Hepatic stellate cell (primary cell): ENCODE results near the gene GNG7.
"Not testable (repeated sequence)": the region's sequence is repeated elsewhere in the genome, so short reads cannot be mapped to it uniquely, and the experiment has no call there.

ENCODE experiments used
- DNase-seq: peaks from one replicate; pipeline ENCODE4 v3.0.0; 2011; ENCODE audit warnings: low spot score

The GNG7 gene

DNA sequence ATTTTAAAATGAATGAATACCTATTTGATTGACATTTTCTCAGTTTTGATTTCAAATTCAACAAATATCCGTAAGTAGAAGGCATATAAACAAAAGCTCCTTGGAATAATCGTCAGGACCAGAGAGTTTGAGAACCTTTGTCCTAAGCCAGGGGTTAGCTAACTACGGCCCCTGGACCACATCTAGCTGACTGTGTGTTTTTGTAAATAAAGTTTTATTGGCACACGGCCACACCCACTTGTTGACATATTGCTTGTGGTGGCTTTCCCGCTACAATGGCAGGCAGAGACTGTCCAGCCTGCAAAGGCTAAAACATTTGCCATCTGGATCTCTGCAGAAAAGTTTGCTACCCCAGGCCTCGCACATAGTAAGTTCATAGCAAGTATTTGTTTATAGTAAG lies 83.4 kb downstream of the GNG7 start:
- DNase-seq, result no peak

DNA sequence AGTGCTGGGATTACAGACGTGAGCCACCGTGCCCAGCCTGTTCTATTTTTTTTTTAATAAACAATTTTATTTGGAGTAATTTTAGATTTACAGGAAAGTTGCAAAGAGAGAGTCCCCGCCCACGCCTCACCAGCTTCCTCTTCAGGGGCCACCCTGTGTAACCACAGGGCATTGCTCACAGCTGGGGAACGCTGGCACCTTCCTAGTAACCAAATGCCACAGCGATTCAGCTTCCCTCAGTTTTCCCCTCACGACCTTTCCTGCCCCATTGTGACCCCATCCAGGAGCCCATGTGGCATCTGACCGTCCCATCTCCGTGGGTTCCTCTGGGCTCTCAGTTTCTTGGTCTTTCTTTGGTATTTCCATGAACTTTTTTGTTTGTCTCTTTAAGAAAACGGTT lies 83.9 kb downstream of the GNG7 start:
- no peak for DNase-seq

DNA sequence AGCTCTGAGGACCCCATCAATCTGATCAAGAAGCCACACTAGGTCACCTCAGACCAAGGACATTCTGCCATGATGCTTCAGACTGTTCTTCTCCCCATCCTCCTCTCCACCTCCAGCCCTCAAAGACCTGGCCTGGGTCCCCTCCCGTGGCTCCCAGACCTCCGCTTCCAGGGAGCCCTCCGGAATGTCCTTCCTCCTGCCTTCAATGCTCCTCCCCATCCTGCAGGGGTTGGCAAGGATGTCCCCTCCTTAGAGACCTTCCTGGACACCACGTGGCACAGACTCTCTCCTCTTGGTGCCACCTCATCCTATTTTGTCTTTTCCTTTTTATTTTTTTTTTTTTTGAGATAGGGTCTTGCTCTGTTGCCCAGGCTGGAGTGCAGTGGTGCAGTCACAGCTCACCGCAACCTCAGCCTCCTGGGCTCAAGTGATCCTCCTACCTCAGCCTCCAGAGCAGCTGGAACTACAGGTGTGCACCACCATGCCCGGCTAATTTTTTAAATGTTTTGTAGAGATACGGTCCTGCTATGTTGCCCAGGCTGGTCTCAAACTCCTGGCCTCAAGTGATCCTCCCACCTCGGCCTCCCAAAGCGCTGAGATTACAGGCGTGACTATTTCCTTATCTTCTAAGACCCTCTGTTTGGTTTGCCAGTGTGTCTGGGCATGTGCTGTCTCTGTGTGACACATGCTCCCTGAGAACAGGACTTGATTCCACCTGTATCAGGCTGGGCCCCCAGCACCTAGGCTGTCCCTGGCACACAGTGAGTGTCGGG lies 84.9 kb downstream of the GNG7 start:
- no peak for DNase-seq

DNA sequence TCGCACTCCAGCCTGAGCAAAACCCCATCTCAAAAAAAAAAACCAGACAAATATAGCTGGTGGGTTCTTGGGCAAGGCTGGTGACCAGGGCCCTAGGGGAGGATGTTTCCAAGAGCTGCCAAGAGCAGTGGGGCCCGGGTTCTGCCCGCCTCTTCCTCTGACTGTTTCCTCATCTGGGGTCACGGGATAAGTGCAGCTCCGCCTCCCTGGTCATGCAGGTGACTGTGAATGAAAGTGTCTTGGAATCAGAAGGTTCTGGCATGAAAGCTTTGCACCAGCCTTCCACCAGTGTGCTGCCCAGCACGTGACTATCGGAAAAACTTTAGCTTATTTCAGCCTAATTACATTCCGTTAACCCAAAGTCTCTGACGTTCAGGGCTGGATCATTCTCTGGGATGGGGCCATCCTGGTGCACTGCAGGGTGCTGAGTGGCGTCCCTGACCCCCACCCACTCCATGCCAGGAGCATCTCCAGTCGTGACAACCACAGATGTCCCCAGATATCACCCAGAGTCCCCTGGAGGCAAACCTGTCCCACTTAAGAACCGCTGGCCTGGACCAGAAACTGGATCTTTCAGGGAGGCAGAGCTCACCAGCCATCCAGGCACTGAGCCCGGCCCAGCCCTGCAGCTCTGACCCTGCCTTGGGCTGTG lies 85.6 kb downstream of the GNG7 start:
- no peak for DNase-seq

DNA sequence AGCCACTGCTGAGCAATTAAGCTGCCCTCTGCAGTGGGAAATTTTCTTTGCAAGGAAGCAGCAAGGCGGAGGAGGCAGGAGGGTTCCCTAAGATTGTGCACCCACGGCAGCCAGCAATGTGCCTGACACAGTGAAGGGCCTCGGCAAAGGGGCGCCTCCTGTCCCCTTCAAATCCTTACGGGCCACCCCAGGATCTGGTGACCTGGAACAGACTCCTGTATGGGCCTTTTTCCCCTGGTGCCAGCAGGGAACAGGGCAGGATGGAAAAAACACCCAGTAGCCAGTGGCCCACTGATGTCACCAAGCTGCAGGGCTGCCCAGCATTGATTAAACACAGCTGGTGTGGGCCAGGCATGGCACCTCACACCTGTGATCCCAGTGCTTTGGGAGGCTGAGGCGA lies 86.7 kb downstream of the GNG7 start:
- no peak for DNase-seq

DNA sequence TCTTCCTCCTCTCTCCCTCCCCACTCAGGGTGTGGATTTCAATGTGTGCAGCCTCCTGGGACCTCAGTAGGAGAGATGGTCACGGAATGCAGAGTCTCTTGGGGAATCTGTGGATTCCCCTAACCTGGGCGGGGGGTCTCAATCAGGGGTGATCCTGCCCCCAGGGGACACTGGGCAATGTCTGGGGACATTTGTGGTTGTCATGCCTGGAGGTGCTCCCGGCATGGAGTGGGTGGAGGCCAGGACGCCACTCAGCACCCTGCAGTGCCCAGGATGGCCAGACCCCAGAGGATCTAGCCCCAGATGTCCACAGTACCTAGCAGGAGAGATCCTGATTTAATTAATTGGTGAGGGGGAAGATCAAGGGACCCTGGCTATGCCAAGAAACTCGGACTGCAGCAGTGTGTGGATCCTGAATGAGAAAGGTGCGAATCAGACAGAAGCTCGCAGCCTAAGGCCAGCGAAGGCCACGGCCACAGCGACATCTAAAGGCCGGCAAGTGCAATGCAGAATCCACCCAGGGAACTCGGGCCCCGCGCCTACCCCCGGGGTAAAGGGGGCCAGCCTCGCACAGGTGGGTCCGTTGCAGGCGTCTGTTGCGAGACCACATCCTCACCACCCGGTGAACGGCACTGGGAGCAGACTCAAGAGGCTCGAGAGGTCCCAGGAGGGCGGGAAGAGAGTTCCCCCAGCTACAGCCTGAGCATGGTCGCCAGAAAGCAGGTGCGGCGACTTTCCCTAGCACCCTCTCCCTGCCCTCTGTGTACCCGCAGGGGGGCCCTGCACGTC lies 88.8 kb downstream of the GNG7 start:
- peak; percentile 60 for DNase-seq

DNA sequence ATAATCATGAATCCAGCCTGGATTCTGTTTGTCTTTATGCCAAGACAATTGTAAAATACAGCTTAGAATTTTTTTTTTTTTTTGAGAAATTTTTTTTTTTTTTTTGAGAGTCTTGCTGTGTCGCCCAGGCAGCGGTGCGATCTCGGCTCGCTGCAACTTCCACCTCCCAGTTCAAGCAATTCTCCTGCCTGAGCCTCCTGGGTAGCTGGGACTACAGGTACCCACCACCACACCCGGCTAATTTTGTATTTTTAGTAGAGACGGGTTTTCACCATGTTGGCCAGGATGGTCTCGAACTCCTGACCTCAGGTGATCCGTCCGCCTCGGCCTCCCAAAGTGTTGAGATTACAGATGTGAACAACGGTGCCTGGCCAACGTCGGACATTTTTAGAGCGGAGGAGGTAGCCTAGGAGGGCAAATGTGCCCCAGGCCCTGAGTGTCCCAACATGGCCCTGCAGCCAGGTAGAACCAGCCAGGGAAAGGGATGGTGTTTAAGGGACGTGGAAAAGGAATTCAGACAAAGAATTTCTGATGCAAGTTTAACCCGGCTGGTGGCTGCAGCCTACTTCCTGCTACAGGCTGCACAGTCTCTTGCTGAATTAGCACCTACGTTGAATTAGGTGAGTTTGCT lies 89.8 kb downstream of the GNG7 start:
- no peak for DNase-seq

DNA sequence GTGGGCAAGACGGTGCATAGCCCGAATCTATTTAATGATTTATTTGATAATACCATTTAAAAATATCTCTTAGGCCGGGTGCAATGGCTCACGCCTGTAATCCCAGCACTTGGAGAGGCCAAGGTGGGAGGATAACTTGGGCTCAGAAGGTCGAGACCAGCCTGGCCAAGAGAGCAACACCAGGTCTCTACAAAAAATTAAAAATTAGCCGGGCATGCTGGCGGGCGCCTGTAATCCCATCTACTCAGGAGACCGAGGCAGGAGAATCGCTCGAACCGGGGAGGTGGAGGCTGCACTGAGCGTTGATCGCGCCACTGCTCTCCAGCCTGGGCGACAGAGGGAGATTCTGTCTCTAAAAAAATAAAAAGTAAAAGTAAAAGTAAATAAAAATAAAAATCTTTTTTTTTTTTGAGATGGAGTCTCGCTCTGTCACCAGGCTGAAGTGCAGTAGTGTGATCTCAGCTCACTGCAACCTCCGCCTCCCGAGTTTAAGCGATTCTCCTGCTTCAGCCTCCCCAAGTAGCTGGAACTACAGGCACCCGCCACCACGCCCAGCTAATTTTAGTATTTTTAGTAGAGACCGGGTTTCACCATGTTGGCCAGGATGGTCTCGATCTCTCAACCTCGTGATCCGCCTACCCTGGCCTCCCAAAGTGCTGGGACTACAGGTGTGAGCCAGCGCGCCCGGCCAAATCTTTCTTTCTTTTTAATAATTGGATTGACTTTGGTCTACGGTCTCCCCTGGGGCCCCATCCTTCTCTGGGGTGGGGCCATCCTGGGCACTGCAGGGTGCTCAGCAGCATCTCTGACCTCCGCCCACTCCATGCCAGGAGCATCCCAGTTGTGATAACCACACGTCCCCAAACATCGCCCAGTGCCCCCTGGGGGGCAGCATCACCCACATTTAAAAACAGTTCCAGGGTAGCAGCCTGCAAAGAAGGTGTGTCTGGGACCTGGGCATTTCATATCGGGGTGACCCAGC lies 90.7 kb downstream of the GNG7 start:
- DNase-seq, result no peak

DNA sequence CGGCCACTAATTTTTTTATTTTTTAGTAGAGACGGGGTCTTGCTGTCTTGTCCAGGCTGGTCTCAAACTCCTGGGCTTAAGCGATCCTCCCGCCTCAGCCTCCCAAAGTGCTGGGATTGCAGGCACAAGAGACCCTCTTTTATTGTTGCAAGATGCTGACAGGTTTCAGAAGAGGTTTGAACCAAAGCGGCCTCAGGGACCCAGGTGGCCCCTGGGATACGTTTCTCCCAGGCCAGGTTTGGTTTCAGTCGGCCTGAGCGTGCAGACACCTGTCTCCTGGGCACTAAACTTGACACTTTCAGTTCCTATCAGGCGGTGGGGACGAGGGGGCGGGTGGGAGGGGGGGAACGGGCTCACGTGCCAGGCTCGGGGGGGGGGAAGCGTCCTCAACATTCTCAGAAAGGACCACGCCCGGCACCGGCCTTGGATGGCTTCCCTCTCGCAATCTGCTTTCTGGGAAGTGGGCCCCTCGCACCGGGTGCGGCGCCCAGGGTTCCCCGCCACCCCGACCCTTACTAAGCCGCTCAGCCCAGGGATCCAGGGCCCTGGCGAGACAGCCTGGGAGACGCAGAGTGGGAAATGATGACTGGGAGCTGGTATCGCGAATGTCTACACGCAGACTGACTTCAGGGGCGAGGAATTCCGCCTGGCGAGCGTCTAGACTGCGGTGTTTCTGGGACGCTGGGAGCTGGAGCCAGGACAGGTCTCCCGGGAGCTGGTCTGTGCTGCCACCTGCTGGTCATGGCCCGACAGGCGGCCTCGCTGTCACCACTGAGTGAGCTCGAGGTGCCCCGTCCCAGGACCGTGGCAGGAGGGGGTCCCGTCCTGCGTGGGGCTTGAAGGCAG lies 91.6 kb downstream of the GNG7 start:
- DNase-seq, result peak; percentile 94

DNA sequence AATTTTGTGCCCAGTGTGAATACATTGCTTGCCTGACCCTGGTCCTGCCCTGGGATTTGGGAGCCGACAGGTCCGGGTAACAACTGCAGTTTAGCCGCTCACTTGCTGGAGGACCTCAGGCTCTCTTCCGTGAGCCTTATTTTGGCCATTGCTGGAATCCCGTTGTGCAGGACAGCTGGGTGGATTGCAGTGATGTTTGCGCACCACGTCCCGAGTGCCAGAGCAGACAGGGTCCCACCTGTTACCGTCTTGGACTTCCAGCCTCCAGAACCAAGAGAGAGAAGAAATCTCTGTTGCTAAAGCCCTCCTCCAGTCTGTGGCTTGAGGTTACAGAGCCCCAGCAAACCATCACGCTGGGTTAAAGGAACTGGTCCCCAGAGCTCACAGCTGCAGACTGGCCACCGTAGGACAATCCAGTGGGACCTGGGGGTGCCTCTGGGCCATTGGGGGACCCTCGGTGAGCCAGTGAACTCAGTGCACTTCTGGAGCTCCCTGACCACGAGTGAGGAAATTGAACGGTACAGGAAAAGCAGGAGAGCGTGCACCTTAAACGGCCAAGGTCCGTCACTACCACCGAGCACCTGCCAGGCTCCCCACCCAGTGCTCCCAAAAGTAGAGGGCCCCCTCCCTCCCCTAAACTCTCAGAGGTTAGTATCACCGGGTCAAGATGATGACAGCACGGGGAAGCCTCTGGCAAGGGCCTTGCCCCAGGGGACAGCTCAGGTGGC lies 92.9 kb downstream of the GNG7 start:
- no peak for DNase-seq

DNA sequence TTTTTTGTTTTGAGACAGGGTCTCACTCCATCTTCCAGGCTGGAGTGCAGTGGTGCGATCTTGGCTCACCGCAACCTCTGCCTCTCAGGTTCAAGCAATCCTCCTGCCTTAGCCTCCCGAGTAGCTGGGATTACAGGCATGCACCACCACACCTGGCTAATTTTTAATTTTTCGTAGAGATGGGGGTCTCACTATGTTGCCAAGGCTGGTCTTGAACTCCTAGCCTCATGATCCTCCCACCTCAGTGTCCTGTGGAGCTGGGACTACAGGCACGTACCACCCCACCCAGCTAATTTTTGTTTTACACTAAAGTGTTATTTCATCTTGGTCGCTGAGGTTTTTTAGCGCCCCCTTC lies 93.5 kb downstream of the GNG7 start:
- not testable (repeated sequence) for DNase-seq

DNA sequence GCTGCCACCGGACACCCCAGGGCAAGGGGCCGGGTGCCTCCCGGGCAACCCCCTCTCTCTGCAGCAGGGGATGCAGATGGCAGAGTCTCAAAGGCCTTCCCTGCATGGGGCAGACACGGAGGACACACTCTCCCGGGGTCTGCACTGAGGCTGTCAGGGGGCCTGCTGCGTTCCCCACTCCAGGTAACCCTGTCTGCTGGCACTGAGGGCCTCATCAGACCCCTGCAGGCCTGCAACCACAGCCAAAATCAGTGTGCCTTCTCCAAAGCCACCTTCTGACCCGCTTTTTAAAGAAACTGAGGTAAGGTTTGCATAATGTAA lies 93.9 kb downstream of the GNG7 start:
- no peak for DNase-seq

DNA sequence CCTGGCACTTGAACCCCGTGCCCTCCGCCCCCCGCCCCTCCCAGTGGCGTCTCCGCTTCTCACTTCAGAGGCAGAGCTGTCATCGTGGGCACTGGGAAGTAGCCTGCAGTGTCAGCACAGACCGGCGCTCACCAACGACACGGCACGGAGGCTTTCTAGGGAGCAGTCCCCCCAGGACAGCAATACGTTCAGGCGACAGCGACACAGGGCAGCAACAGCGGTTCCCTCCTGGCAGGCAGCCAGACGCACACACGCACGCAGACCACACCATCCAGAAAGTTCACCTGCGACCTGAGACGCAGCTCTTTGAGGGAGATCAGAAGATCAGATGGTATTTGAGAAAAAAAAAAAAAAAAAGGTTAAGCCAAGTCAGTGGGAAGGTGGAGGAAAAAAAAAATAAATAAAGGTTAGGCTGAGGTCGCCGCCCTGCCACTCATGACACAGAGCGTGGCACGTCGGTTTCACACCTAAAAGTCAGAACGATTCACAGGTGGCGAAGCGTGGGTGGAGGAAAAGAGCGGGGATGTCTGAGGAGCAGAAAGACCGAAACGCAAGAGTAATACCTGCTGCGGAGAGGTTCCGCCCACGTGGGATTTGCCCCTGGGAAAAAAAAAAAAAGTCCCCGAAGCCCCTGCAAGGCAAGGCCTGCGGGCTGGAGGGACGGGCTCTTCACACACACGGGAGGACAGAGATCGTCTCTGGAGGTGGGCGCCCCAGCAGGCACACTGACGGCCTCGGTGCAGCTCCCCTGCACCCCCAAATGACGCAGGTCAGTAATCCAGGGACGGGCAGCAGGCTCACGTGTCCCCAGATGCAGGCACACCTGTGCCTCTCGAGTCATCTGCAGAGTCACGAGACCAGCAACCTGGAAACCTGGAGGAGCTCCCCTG lies 94.5 kb downstream of the GNG7 start:
- no peak for DNase-seq

DNA sequence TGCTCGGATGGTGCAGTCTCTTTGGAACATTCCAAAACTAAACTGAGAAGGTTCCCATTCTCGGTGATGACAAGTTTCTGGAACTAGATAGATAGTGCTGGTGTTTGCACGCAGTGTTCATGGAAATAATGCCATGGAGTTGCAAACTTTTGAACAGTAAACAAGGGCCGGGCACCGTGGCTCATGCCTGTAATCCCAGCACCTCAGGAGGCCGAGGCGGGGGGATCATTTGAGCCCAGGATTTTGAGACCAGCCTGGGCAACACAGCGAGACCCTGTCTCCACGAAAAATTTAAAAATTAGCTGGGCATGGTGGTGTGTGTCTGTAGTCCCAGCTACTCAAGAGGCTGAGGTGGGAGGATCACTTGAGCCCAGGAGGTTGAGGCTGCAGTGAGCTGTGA lies 95.7 kb downstream of the GNG7 start:
- not testable (repeated sequence) for DNase-seq

DNA sequence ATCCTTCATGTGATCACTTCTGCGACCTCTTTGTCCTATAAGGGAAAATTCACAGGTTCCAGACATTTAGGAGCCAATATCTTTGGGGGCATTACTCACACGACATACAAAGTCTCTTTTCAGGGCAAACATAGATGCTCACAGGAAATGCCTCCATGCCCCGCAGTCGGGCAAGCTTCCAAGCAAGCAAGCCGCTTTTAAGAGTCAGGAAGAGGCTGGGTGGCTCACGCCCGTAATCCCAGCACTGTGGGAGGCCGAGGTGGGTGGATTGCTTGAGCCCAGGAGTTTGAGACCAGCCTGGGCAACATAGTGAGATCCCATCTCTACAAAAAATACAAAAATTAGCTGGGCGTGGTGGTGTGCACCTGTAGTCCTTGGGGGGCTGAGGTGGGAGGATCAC lies 96.6 kb downstream of the GNG7 start:
- DNase-seq, result not testable (repeated sequence)

DNA sequence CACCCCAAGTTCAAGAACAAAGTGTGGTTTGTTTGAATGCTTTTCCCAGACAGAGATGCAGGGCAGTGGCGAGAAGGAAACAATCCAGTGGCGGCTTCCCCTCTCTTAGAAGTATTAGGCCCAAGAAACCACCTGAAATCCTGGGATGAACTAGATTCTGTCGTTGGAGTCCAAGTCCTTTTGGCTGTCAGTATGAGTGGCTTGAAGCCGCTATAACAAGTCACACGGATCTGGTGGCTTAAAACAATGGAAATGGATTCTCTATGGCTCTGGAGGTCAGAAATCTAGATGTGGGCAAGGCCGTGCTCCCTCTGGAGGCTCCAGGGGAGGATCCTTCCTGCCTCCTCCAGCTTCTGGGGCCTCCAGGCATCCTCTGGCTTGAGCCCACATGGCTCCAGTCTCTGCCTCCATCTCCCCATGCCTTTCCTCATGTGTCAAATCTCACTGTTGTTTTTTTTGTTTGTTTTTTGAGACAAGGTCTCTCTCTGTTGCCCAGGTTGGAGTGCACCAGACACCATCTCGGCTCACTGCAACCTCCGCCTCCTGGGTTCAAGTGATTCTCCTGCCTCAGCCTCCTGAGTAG lies 97.7 kb downstream of the GNG7 start:
- no peak for DNase-seq

DNA sequence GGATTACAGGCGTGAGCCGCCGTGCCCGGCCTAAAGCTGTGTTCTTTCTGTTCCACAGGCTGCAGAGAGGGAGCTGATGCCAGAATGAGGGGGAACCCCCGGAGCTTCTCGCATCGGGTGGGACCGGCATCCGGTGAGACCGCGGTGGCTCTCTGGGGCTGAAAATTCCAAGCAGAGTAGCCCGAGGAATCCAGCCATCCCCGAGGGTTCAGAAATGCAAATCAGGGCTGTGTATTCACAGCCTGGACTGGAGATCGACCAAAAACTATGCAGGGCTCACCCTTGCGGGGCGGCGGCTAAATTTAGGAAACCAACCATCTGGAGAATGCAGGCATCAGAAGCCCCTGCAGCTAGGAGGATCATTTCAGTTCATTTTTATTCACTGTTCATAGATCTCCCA lies 99.2 kb downstream of the GNG7 start:
- DNase-seq, result peak; percentile 77

DNA sequence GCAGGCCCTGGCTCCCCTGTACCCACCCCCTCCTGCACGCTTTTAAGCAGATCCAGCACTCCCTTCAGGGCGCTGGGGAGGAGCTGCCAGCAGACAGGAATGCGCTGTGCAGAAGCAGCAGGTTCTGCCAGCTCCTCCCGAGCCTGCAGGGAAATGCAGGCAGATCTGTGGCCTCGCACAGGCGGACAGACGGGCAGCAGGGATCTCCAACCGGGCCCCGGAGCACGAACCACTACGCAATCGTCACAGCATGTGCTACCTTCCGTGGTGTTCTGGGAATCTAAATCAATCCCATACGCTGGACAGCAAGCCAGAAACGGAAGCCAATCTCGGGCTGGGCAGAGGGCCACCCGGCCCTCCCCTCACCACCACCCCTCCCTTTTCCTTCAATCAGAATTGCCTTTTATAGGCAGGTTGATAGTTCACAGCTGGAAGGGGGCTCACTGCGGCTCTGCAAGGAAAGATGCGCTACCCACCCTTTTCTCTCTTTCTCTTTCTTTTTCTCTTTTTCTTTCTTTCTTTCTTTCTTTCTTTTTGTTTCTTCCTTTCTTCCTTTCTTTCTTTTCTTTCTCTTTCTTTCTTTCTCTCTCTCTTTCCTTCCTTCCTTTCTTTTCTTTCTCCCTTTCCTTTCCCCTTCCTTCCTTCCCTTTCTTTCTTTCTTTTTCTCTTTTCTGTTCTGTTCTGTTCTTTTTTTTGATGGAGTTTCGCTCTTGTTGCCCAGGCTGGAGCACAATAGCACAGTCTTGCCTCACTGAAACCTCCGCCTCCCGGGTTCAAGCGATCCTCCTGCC lies 99.9 kb downstream of the GNG7 start:
- DNase-seq, result peak; percentile 84
